Caco-2 (cell line): ENCODE results near the gene MAP2K5. TPM values are rescaled to one million over a fixed set of nuclear protein-coding genes. Genes with fewer than 3 reads are reported as not detected.

Experiments
- BruUV-seq: library from RNA; stranded (reverse); fragments of 400-500 nt; replicated peaks from 2 replicates; lab custom pipeline; 2021; lab: Mats Ljungman, UMichigan
- CTCF ChIA-PET: fragments of 300-600 bp; sonication (Branson Sonifier 250); formaldehyde crosslinking; loops from one replicate; lab custom pipeline; 2022; ENCODE audit warnings: antibody characterized with exemption; lab: Charles Lee
- POLR2A ChIA-PET: fragments of 300-600 bp; sonication (Branson Sonifier 250); formaldehyde crosslinking; loops from one replicate; lab custom pipeline; 2022; ENCODE audit warnings: antibody characterized with exemption; lab: Charles Lee
- DNase-seq, 2 experiments: peaks; one replicate each; pipeline versions ENCODE4 v3.0.0 to v3.0.0-alpha.2; 2020 to 2022
- H3K27me3 ChIP-seq: replicated peaks from 2 replicates; pipeline ENCODE4 v1.6.0; 2011; ENCODE audit warnings: low read length; ENCODE audit not compliant: control insufficient read depth, insufficient read depth
- H3K36me3 ChIP-seq: 2 replicates; pipeline ENCODE4 v1.5.1; 2011; ENCODE audit warnings: low read length; ENCODE audit not compliant: control insufficient read depth, insufficient read depth
- H3K4me1 ChIP-seq: fragments of 250-450 bp; sonication (Bioruptor Pico); 2 replicates; pipeline ENCODE4 v1.5.1; 2020; ENCODE audit warnings: mild to moderate bottlenecking
- H3K4me3 ChIP-seq: 2 replicates; pipeline ENCODE4 v1.5.1; 2011; ENCODE audit warnings: low read depth, mild to moderate bottlenecking, control low read depth, low read length
- H3K9me3 ChIP-seq: fragments of 250-450 bp; sonication (Bioruptor Pico); 2 replicates; pipeline ENCODE4 v1.5.1; 2020; ENCODE audit warnings: mild to moderate bottlenecking, moderate library complexity
- H3K27ac Mint-ChIP-seq: one replicate; pipeline ENCODE4 v1.8.0; 2022; ENCODE audit warnings: mixed read lengths; ENCODE audit not compliant: unreplicated experiment
- H3K27me3 Mint-ChIP-seq: one replicate; pipeline ENCODE4 v1.8.0; 2022; ENCODE audit warnings: mixed read lengths; ENCODE audit not compliant: insufficient read depth, unreplicated experiment
- H3K36me3 Mint-ChIP-seq: one replicate; pipeline ENCODE4 v1.8.0; 2022; ENCODE audit warnings: mild to moderate bottlenecking, mixed read lengths; ENCODE audit not compliant: insufficient read depth, unreplicated experiment
- H3K4me1 Mint-ChIP-seq: one replicate; pipeline ENCODE4 v1.8.0; 2022; ENCODE audit warnings: low read depth, mixed read lengths; ENCODE audit not compliant: unreplicated experiment
- H3K4me3 Mint-ChIP-seq: one replicate; pipeline ENCODE4 v1.8.0; 2022; ENCODE audit warnings: mild to moderate bottlenecking, moderate library complexity, mixed read lengths; ENCODE audit not compliant: unreplicated experiment
- H3K9me3 Mint-ChIP-seq: one replicate; pipeline ENCODE4 v1.8.0; 2022; ENCODE audit warnings: mixed read lengths; ENCODE audit not compliant: unreplicated experiment
- CTCF ChIP-seq, 2 experiments: fragments of 200-600 bp in 1 of 2; IDR thresholded peaks; 1 replicate in 1 of 2; 2 replicates in 1 of 2; pipeline versions ENCODE4 v1.5.1 to v1.8.0; 2011 to 2022; ENCODE audit warnings: antibody characterized with exemption in 1 of 2, control low read depth in 1 of 2, inconsistent platforms in 1 of 2, low read depth in 1 of 2, low read length in 1 of 2, mild to moderate bottlenecking in 1 of 2, moderate library complexity in 1 of 2; ENCODE audit not compliant: insufficient read depth in 1 of 2, severe bottlenecking in 1 of 2, unreplicated experiment in 1 of 2
- intact Hi-C: fragments of 100-400 bp; cut with micrococcal nuclease; formaldehyde crosslinking; loops from one replicate; pipeline ENCODE4 v1.10.0; 2022; ENCODE audit not compliant: unreplicated experiment
- total RNA-seq: library from RNA; stranded (reverse); gene quantifications from 2 replicates; pipeline ENCODE4 v1.2.3, GENCODE V29; 2022

Gene MAP2K5
- total RNA-seq, 1 experiment from 2014 or later, result 12.2 TPM

- ChIA-PET POLR2A (no interaction called here), CTCF (no interaction called here)
- Mint-ChIP-seq H3K9me3 (no peaks in the 10 kb centered on the region), H3K36me3 (no peaks in the 10 kb centered on the region), H3K4me1 (no peaks in the 10 kb centered on the region), H3K27me3 (no peaks in the 10 kb centered on the region), H3K27ac (no peak overlapping the region), H3K4me3 (no peak overlapping the region)
- no peak for DNase-seq
- no TSS peak for BruUV-seq
- no peaks in the 10 kb centered on the region for H3K9me3 ChIP-seq
- TF ChIP-seq CTCF (IDR thresholded peaks at IDR 0.05; ENCODE audit: insufficient read depth in 1 of 2, low read depth in 1 of 2, low read length in 1 of 2, severe bottlenecking in 1 of 2, unreplicated experiment in 1 of 2), result no peak
- intact Hi-C loops, result no loop called here
- H3K27me3 ChIP-seq, result no peaks in the 10 kb centered on the region
- H3K4me3 ChIP-seq, result no peak overlapping the region
- no peaks in the 10 kb centered on the region for H3K36me3 ChIP-seq
- H3K4me1 ChIP-seq, result peaks cover 5% of the 10 kb centered on the region; the same call in 1 of the 2 replicates
Observed at GRCh38 chr15:67760901-67761300, 218.4 kb downstream of the MAP2K5 start.

- H3K27me3 ChIP-seq, result no peaks in the 10 kb centered on the region
- H3K4me1 ChIP-seq, result peaks cover 5% of the 10 kb centered on the region; the same call in 1 of the 2 replicates
- ChIA-PET CTCF (no interaction called here), POLR2A (no interaction called here)
- H3K36me3 ChIP-seq, result no peaks in the 10 kb centered on the region
- Mint-ChIP-seq H3K4me1 (no peaks in the 10 kb centered on the region), H3K4me3 (no peak overlapping the region), H3K9me3 (no peaks in the 10 kb centered on the region), H3K27me3 (no peaks in the 10 kb centered on the region), H3K27ac (no peak overlapping the region), H3K36me3 (no peaks in the 10 kb centered on the region)
- TF ChIP-seq CTCF (IDR thresholded peaks at IDR 0.05; ENCODE audit: insufficient read depth in 1 of 2, low read depth in 1 of 2, low read length in 1 of 2, severe bottlenecking in 1 of 2, unreplicated experiment in 1 of 2), result no peak
- H3K4me3 ChIP-seq, result no peak overlapping the region
- intact Hi-C loops, result no loop called here
- no TSS peak for BruUV-seq
- no peaks in the 10 kb centered on the region for H3K9me3 ChIP-seq
- DNase-seq, result no peak
Observed at GRCh38 chr15:67761343-67761742, 218.8 kb downstream of the MAP2K5 start.

- no peaks in the 10 kb centered on the region for H3K9me3 Mint-ChIP-seq
- no peaks in the 10 kb centered on the region for H3K36me3 Mint-ChIP-seq
- BruUV-seq, result no TSS peak
- no peaks in the 10 kb centered on the region for H3K9me3 ChIP-seq
- no peaks in the 10 kb centered on the region for H3K4me1 Mint-ChIP-seq
- CTCF ChIA-PET, result interaction anchor here (0.6 kb wide), 1 partner anchor 490 kb away, joined by 4 read pairs; no protein-coding TSS in a partner anchor
- H3K4me3 ChIP-seq, result no peak overlapping the region
- H3K27me3 ChIP-seq, result no peaks in the 10 kb centered on the region
- no peaks in the 10 kb centered on the region for H3K36me3 ChIP-seq
- no peak for DNase-seq
- H3K4me3 Mint-ChIP-seq, result no peak overlapping the region
- TF ChIP-seq CTCF (IDR thresholded peaks at IDR 0.05; ENCODE audit: insufficient read depth in 1 of 2, low read depth in 1 of 2, low read length in 1 of 2, severe bottlenecking in 1 of 2, unreplicated experiment in 1 of 2), result no peak
- POLR2A ChIA-PET, result no interaction called here
- H3K27me3 Mint-ChIP-seq, result no peaks in the 10 kb centered on the region
- peaks cover 5% of the 10 kb centered on the region; the same call in 1 of the 2 replicates for H3K4me1 ChIP-seq
- H3K27ac Mint-ChIP-seq, result no peak overlapping the region
- intact Hi-C loops, result no loop called here
Observed at GRCh38 chr15:67762610-67763368, 220.3 kb downstream of the MAP2K5 start.
